ENCODE results near the gene FLT1. TPM values are rescaled to one million over a fixed set of nuclear protein-coding genes. Genes with fewer than 3 reads are reported as not detected.

The FLT1 gene
- total and polyA plus RNA-seq, 2 experiments from 2014 or later = 7.5 to 14.8 TPM

GRCh38 chr13:28346154-28346553, 148.8 kb downstream of the FLT1 start:
- no peak for DNase-seq (ENCODE audit: low read depth in 1 of 2, low spot score in 1 of 2)
- Histone ChIP-seq H3K4me3 (no peak overlapping the region), H3K4me1 (ENCODE audit: low read depth) (peaks cover 29% of the 10 kb centered on the region), H3K27ac (no peak overlapping the region), H3K9me3 (ENCODE audit: low read depth) (no peaks in the 10 kb centered on the region), H3K36me3 (no peaks in the 10 kb centered on the region), H3K27me3 (no peaks in the 10 kb centered on the region)
- no peak for TF ChIP-seq CTCF (IDR thresholded peaks at IDR 0.05; ENCODE audit: low read depth, low read length)

GRCh38 chr13:28344163-28344562, 150.8 kb downstream of the FLT1 start:
- peaks cover 19% of the 10 kb centered on the region for H3K4me1 ChIP-seq (ENCODE audit: low read depth)
- TF ChIP-seq CTCF (IDR thresholded peaks at IDR 0.05; ENCODE audit: low read depth, low read length) = no peak
- no peaks in the 10 kb centered on the region for H3K27me3 ChIP-seq
- no peak for DNase-seq (ENCODE audit: low read depth in 1 of 2, low spot score in 1 of 2)
- H3K27ac ChIP-seq = peak overlapping the region; percentile 62
- H3K36me3 ChIP-seq = no peaks in the 10 kb centered on the region
- H3K9me3 ChIP-seq (ENCODE audit: low read depth) = no peaks in the 10 kb centered on the region
- H3K4me3 ChIP-seq = no peak overlapping the region

- Histone ChIP-seq H3K4me1 (ENCODE audit: low read depth) (peaks cover 18% of the 10 kb centered on the region), H3K9me3 (ENCODE audit: low read depth) (no peaks in the 10 kb centered on the region), H3K36me3 (no peaks in the 10 kb centered on the region), H3K27ac (no peak overlapping the region), H3K27me3 (no peaks in the 10 kb centered on the region), H3K4me3 (no peak overlapping the region)
- DNase-seq (ENCODE audit: low read depth in 1 of 2, low spot score in 1 of 2) = no peak
- TF ChIP-seq CTCF (IDR thresholded peaks at IDR 0.05; ENCODE audit: low read depth, low read length) = no peak
These were observed 152.7 kb downstream of the FLT1 start for GRCh38 chr13:28342251-28342650.

- Histone ChIP-seq H3K9me3 (ENCODE audit: low read depth) (no peaks in the 10 kb centered on the region), H3K36me3 (no peaks in the 10 kb centered on the region), H3K27me3 (no peaks in the 10 kb centered on the region), H3K4me3 (no peak overlapping the region), H3K27ac (no peak overlapping the region), H3K4me1 (ENCODE audit: low read depth) (peaks cover 31% of the 10 kb centered on the region)
- no peak for TF ChIP-seq CTCF (IDR thresholded peaks at IDR 0.05; ENCODE audit: low read depth, low read length)
- DNase-seq (ENCODE audit: low read depth in 1 of 2, low spot score in 1 of 2) = no peak
These were observed 154.6 kb downstream of the FLT1 start for GRCh38 chr13:28340272-28340793.

GRCh38 chr13:28339419-28339818, 155.5 kb downstream of the FLT1 start:
- no peak for DNase-seq (ENCODE audit: low read depth in 1 of 2, low spot score in 1 of 2)
- TF ChIP-seq CTCF (IDR thresholded peaks at IDR 0.05; ENCODE audit: low read depth, low read length) = no peak
- Histone ChIP-seq H3K27me3 (no peaks in the 10 kb centered on the region), H3K36me3 (no peaks in the 10 kb centered on the region), H3K9me3 (ENCODE audit: low read depth) (no peaks in the 10 kb centered on the region), H3K4me1 (ENCODE audit: low read depth) (peaks cover 32% of the 10 kb centered on the region), H3K27ac (no peak overlapping the region), H3K4me3 (no peak overlapping the region)

GRCh38 chr13:28338742-28339141, 156.2 kb downstream of the FLT1 start:
- H3K4me1 ChIP-seq (ENCODE audit: low read depth) = peaks cover 27% of the 10 kb centered on the region
- H3K9me3 ChIP-seq (ENCODE audit: low read depth) = no peaks in the 10 kb centered on the region
- TF ChIP-seq CTCF (IDR thresholded peaks at IDR 0.05; ENCODE audit: low read depth, low read length) = no peak
- no peak overlapping the region for H3K27ac ChIP-seq
- no peaks in the 10 kb centered on the region for H3K36me3 ChIP-seq
- DNase-seq (ENCODE audit: low read depth in 1 of 2, low spot score in 1 of 2) = no peak
- no peaks in the 10 kb centered on the region for H3K27me3 ChIP-seq
- H3K4me3 ChIP-seq = no peak overlapping the region

Measured in cardiac muscle cell (in vitro differentiated cells and primary cell).